ENCODE measurements around the gene RERE. TPM values are rescaled to one million over a fixed set of nuclear protein-coding genes. Genes with fewer than 3 reads are reported as not detected.

RERE gene
- total RNA-seq, 1 experiment from 2014 or later, result 73.4 TPM

DNA sequence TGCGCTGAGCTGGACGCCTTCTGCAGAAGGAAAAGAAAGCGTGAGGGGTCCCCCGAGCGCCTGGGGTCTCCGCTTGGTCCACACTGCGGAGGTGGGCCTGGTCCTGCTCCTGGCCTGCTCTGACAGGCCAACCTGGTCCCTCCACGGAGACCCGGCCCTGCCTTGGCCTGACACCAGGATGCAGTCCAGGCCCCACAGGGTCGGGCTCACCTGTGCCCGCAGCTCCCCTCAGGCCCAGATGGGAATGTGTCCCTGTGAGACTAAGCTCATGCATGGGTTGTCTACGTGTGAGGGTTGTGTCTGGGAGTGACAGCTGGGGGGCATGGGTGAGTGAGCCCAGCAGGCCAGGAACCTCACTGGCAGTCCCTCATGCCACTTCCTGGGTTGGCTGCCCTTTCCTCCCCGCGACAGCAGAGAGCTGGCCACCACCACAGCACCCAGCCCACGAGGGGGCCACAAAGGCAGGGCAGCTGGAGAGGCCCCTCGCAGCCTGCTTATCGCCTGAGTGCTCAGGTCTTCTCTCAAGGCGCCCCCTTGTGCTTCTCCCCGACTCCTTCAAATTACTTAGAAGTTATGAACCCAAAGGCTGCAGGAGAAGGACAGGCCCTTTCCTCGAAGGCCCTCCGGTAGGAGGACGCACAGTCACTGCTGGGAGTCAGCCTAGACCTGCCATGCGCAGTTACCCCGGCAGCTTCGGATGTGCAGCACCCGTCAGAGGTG, 458.4 kb downstream of the RERE start:
- no peaks in the 10 kb centered on the region for H3K9me2 ChIP-seq (ENCODE audit: insufficient read depth)
- no peak overlapping the region for H2AFZ ChIP-seq
- no peak overlapping the region for H3K4me2 ChIP-seq
- H4K20me1 ChIP-seq (ENCODE audit: insufficient read depth), result no peaks in the 10 kb centered on the region
- ChIA-PET CTCF (no interaction called here), POLR2A (ENCODE audit: unreplicated experiment) (no interaction called here)
- intact Hi-C loops (cut with micrococcal nuclease; ENCODE audit: unreplicated experiment), result no loop called here
- no peaks in the 10 kb centered on the region for H3F3A ChIP-seq (ENCODE audit: insufficient read depth, low read depth)
- BruUV-seq (replicated peaks), result no TSS peak
- no peaks in the 10 kb centered on the region for H3K79me2 ChIP-seq (ENCODE audit: low read depth)
- no peaks in the 10 kb centered on the region for H3K4me1 ChIP-seq (replicated peaks; ENCODE audit: insufficient read depth)
- H3K27ac ChIP-seq, result no peak overlapping the region
- H3K36me3 ChIP-seq (ENCODE audit: low read depth), result no peaks in the 10 kb centered on the region
- no peak overlapping the region for H3K4me3 ChIP-seq
- H3K9me3 ChIP-seq (ENCODE audit: insufficient read depth, low read depth), result no peaks in the 10 kb centered on the region
- no peak for DNase-seq
- no peak for TF ChIP-seq EZH2 (IDR thresholded peaks at IDR 0.05; ENCODE audit: low read depth)
- TF ChIP-seq, protein P1, sequence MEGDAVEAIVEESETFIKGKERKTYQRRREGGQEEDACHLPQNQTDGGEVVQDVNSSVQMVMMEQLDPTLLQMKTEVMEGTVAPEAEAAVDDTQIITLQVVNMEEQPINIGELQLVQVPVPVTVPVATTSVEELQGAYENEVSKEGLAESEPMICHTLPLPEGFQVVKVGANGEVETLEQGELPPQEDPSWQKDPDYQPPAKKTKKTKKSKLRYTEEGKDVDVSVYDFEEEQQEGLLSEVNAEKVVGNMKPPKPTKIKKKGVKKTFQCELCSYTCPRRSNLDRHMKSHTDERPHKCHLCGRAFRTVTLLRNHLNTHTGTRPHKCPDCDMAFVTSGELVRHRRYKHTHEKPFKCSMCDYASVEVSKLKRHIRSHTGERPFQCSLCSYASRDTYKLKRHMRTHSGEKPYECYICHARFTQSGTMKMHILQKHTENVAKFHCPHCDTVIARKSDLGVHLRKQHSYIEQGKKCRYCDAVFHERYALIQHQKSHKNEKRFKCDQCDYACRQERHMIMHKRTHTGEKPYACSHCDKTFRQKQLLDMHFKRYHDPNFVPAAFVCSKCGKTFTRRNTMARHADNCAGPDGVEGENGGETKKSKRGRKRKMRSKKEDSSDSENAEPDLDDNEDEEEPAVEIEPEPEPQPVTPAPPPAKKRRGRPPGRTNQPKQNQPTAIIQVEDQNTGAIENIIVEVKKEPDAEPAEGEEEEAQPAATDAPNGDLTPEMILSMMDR (conservative IDR thresholded peaks at IDR 0.05), result no peak
- no peaks in the 10 kb centered on the region for H3K27me3 ChIP-seq (ENCODE audit: insufficient read depth, low read depth)

DNA sequence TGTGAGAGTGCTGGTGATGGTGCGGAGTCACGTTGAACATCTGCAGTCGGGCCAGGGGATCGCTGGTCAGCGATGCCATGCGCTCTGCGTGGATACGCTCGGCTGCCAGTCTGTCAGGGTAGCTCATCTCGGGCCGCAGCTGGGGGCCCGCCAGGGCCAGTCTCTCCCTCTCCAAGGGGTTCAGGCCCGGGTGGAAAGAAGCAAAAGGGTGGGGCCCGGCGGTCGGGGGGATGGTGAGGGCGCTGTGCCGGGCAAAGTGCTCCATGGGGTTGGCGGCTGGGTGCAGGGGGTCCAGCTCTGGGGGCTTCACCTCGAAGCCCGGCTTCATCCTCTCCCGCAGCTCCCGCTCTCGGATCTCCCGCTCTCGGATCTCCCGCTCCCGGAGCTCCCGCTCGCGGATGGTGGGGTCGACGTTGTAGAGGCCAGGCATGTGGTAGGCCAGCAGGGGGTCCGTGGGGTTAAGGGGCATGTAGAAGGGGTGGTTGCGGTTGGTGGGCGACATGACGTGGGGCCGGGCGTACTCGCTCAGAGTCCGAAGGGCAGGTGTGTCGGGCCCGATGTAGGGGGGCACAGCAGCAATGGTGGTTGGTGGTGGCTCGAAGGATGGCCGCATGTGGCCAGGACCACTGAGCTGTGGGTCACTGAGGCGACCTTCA, 459.1 kb downstream of the RERE start:
- no peak overlapping the region for H2AFZ ChIP-seq
- H3K36me3 ChIP-seq (ENCODE audit: low read depth), result no peaks in the 10 kb centered on the region
- H3K9me3 ChIP-seq (ENCODE audit: insufficient read depth, low read depth), result no peaks in the 10 kb centered on the region
- no peak for TF ChIP-seq EZH2 (IDR thresholded peaks at IDR 0.05; ENCODE audit: low read depth)
- TF ChIP-seq, protein P1 (conservative IDR thresholded peaks at IDR 0.05), result no peak
- no peaks in the 10 kb centered on the region for H3K9me2 ChIP-seq (ENCODE audit: insufficient read depth)
- H3K4me1 ChIP-seq (replicated peaks; ENCODE audit: insufficient read depth), result no peaks in the 10 kb centered on the region
- H3K27me3 ChIP-seq (ENCODE audit: insufficient read depth, low read depth), result no peaks in the 10 kb centered on the region
- intact Hi-C loops (cut with micrococcal nuclease; ENCODE audit: unreplicated experiment), result no loop called here
- no peak overlapping the region for H3K27ac ChIP-seq
- H3K79me2 ChIP-seq (ENCODE audit: low read depth), result no peaks in the 10 kb centered on the region
- no TSS peak for BruUV-seq (replicated peaks)
- CTCF ChIA-PET, result no interaction called here
- POLR2A ChIA-PET (ENCODE audit: unreplicated experiment), result no interaction called here
- H3F3A ChIP-seq (ENCODE audit: insufficient read depth, low read depth), result no peaks in the 10 kb centered on the region
- no peak overlapping the region for H3K4me3 ChIP-seq
- DNase-seq, result no peak
- H3K4me2 ChIP-seq, result no peak overlapping the region
- H4K20me1 ChIP-seq (ENCODE audit: insufficient read depth), result no peaks in the 10 kb centered on the region

DNA sequence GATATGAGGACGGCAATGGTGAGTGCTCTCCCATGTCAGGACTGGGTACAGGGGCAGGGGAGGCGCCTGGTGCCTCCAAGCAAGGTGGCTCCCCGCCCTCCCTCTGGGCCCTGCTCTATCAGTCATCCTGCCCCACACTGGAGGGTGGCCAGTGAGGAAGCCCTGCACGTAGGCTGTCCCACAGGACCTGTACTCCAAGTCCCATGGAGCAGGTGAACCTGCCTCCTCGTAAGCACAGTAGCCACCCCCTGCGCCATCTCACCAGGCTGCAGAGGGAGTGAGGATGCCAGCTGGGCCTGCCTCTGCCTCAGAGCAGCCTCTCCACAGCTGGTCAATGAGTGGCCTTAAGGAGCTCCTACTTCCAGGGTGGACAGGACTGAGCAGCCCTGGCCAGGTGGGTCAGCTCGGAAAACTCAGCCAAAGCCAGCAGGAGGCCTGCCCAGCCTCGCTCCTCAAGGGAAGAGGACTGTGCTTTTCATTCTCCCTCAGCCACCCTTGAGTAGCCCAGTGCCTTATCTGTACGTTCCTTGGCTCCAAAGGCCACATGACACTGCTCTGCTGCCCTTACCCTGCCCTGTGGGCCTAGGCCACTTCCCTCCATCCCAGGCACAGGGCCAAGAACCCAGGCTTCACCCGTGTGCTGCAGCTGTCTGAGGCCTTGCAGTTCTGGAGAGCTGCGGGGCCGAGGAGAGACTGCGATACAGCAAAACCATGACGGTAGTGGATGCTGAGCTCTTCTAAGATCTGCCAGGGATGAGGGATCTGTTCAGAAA, 459.9 kb downstream of the RERE start:
- no peak overlapping the region for H3K27ac ChIP-seq
- no peaks in the 10 kb centered on the region for H3K27me3 ChIP-seq (ENCODE audit: insufficient read depth, low read depth)
- no peaks in the 10 kb centered on the region for H3K4me1 ChIP-seq (replicated peaks; ENCODE audit: insufficient read depth)
- H2AFZ ChIP-seq, result no peak overlapping the region
- BruUV-seq (replicated peaks), result no TSS peak
- intact Hi-C loops (cut with micrococcal nuclease; ENCODE audit: unreplicated experiment), result no loop called here
- TF ChIP-seq EZH2 (IDR thresholded peaks at IDR 0.05; ENCODE audit: low read depth), result no peak
- TF ChIP-seq, protein P1 (conservative IDR thresholded peaks at IDR 0.05), result no peak
- no peaks in the 10 kb centered on the region for H3K9me2 ChIP-seq (ENCODE audit: insufficient read depth)
- H4K20me1 ChIP-seq (ENCODE audit: insufficient read depth), result no peaks in the 10 kb centered on the region
- H3K9me3 ChIP-seq (ENCODE audit: insufficient read depth, low read depth), result no peaks in the 10 kb centered on the region
- no peaks in the 10 kb centered on the region for H3F3A ChIP-seq (ENCODE audit: insufficient read depth, low read depth)
- no peaks in the 10 kb centered on the region for H3K79me2 ChIP-seq (ENCODE audit: low read depth)
- no peak for DNase-seq
- no peak overlapping the region for H3K4me3 ChIP-seq
- CTCF ChIA-PET, result no interaction called here
- POLR2A ChIA-PET (ENCODE audit: unreplicated experiment), result no interaction called here
- no peak overlapping the region for H3K4me2 ChIP-seq
- no peaks in the 10 kb centered on the region for H3K36me3 ChIP-seq (ENCODE audit: low read depth)

All from PC-9 (cell line).